OCI-LY7 (cell line): ENCODE data around the gene TMEM54.

Experiments used
- EZH2phosphoT487 ChIP-seq: fragments of 200-600 bp; sonication (generic); IDR thresholded peaks from 2 replicates; pipeline ENCODE4 v1.6.1; 2018; ENCODE audit warnings: low read depth, borderline replicate concordance, mild to moderate bottlenecking, mixed run types, antibody characterized with exemption, low read length, moderate library complexity, mixed read lengths
- TF ChIP-seq, protein P1 (sequence below): fragments of 200-600 bp; sonication (generic); conservative IDR thresholded peaks from 2 replicates; pipeline ENCODE4 v1.5.1; 2014; ENCODE audit warnings: mild to moderate bottlenecking, antibody characterized with exemption, low read length, moderate library complexity, mixed read lengths

DNA sequence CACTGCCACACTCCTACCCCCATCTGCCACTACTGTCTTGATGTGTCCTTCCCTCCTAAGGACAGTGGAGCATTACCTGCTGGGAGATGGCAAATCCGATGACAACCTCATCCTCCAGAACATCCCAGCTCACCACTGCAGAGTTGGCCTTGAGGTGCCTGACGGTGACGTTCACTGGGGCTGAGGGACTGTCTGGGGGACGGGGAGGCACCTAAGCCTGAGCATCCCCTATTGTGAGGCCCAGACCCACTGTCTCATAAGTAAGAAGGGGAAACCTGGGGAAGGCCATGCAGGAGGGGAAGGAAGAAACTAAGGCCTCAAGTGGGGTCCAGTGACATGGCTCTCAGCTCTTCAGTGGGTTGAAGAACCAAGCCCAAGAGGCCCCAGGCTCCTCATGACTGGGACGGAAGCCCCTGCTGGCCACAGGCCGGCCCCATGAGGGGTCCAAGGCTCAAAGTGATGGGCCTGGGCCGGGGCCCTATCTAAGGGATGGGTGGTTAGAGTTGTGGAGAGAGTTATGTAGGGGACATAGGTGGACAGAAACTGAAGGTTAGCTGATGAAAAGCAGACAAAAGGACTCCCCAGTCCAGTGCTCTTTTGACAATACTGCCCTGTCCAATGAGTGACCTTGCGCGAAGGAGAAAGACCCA, 32.3 kb downstream of the TMEM54 start:
- TF ChIP-seq, protein P1, sequence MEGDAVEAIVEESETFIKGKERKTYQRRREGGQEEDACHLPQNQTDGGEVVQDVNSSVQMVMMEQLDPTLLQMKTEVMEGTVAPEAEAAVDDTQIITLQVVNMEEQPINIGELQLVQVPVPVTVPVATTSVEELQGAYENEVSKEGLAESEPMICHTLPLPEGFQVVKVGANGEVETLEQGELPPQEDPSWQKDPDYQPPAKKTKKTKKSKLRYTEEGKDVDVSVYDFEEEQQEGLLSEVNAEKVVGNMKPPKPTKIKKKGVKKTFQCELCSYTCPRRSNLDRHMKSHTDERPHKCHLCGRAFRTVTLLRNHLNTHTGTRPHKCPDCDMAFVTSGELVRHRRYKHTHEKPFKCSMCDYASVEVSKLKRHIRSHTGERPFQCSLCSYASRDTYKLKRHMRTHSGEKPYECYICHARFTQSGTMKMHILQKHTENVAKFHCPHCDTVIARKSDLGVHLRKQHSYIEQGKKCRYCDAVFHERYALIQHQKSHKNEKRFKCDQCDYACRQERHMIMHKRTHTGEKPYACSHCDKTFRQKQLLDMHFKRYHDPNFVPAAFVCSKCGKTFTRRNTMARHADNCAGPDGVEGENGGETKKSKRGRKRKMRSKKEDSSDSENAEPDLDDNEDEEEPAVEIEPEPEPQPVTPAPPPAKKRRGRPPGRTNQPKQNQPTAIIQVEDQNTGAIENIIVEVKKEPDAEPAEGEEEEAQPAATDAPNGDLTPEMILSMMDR: no peak
- TF ChIP-seq EZH2phosphoT487: no peak
